Measurements from ENCODE around the gene PRKAR2B.

PRKAR2B gene

GRCh38 chr7:107209565-107209964 lies 165.1 kb downstream of the PRKAR2B start:
- in situ Hi-C loops (cut with MboI; ENCODE audit: low sequenced_read_pairs) = loop anchor here (25.0 kb wide), 1 partner anchor 653 kb away; no protein-coding TSS in a partner anchor

GRCh38 chr7:107210400-107210799 lies 165.9 kb downstream of the PRKAR2B start:
- in situ Hi-C loops (cut with MboI; ENCODE audit: low sequenced_read_pairs) = loop anchor here (25.0 kb wide), 1 partner anchor 652 kb away; no protein-coding TSS in a partner anchor
